Panc1 (cell line): ENCODE measurements around the gene LAMTOR1. TPM values are rescaled to one million over a fixed set of nuclear protein-coding genes. Genes with fewer than 3 reads are reported as not detected.
"Not testable (repeated sequence)": the region's sequence is repeated elsewhere in the genome, so short reads cannot be mapped to it uniquely, and the experiment has no call there.

Experiments
- ATAC-seq: fragments of 200-7000 bp; cut with Tn5 transposase; 2 replicates; pipeline ENCODE4 v1.9.1; 2020; ENCODE audit warnings: mild to moderate bottlenecking, moderate library complexity
- BruUV-seq: library from RNA; stranded (reverse); fragments of 400-500 nt; replicated peaks from 2 replicates; lab custom pipeline; 2021; lab: Mats Ljungman, UMichigan
- CTCF ChIA-PET: fragments of 300-600 bp; sonication (Branson Sonifier 250); formaldehyde crosslinking; loops from one replicate; lab custom pipeline; 2022; ENCODE audit warnings: antibody characterized with exemption; lab: Charles Lee
- POLR2A ChIA-PET: fragments of 300-600 bp; sonication (Branson Sonifier 250); formaldehyde crosslinking; loops from one replicate; lab custom pipeline; 2022; ENCODE audit warnings: antibody characterized with exemption; lab: Charles Lee
- DNase-seq: peaks from one replicate; pipeline ENCODE4 v3.0.0-alpha.2; 2010; ENCODE audit warnings: low read depth, low spot score
- H3K27ac ChIP-seq: 2 replicates; pipeline ENCODE4 v1.5.1; 2011; ENCODE audit warnings: mild to moderate bottlenecking, low read length, inconsistent platforms
- H3K27me3 ChIP-seq: fragments of 200-500 bp; sonication (Bioruptor generic); 2 replicates; pipeline ENCODE4 v1.6.0; 2014; ENCODE audit warnings: low read length, inconsistent platforms; ENCODE audit not compliant: control insufficient read depth, insufficient read depth
- H3K36me3 ChIP-seq: fragments of 200-500 bp; sonication (Bioruptor generic); 2 replicates; pipeline ENCODE4 v1.5.1; 2014; ENCODE audit warnings: inconsistent platforms, mild to moderate bottlenecking, low read length, moderate library complexity; ENCODE audit not compliant: control insufficient read depth, insufficient read depth
- H3K4me1 ChIP-seq: 2 replicates; pipeline ENCODE4 v1.5.1; 2011; ENCODE audit warnings: inconsistent platforms, mild to moderate bottlenecking, low read length, moderate library complexity; ENCODE audit not compliant: control insufficient read depth, insufficient read depth
- H3K4me3 ChIP-seq, 2 experiments: 2 replicates each; pipeline ENCODE4 v1.5.1; 2011 to 2012; ENCODE audit warnings: low read depth in 2 of 2, low read length in 2 of 2, mild to moderate bottlenecking in 2 of 2, inconsistent platforms in 1 of 2, moderate library complexity in 1 of 2
- H3K9me3 ChIP-seq: fragments of 200-500 bp; sonication (Bioruptor generic); 2 replicates; pipeline ENCODE4 v1.5.1; 2014; ENCODE audit warnings: low read depth, mild to moderate bottlenecking, inconsistent platforms, low read length, moderate library complexity; ENCODE audit not compliant: control insufficient read depth, insufficient read depth
- CTCF ChIP-seq: fragments of 450-650 bp; IDR thresholded peaks from 2 replicates; pipeline ENCODE4 v1.5.1; 2017; ENCODE audit warnings: mild to moderate bottlenecking
- POLR2AphosphoS5 ChIP-seq: IDR thresholded peaks from 2 replicates; pipeline ENCODE4 v1.6.1; 2012; ENCODE audit warnings: mild to moderate bottlenecking, low read depth, low read length, moderate library complexity
- SIN3A ChIP-seq: IDR thresholded peaks from 2 replicates; pipeline ENCODE4 v1.6.1; 2012; ENCODE audit warnings: low read depth, mild to moderate bottlenecking, low read length, moderate library complexity, borderline replicate concordance; ENCODE audit not compliant: insufficient read depth
- TCF7L2 ChIP-seq: IDR thresholded peaks from 2 replicates; pipeline ENCODE4 v1.6.1; 2011; ENCODE audit warnings: mild to moderate bottlenecking, low read depth, low read length, inconsistent platforms
- in situ Hi-C: cut with HindIII; loops from 2 replicates; pipeline ENCODE4 v1.10.0; 2016; ENCODE audit warnings: low sequenced_read_pairs, low pct_unique_long_range_greater_than_20kb
- intact Hi-C: fragments of 100-400 bp; cut with micrococcal nuclease; formaldehyde crosslinking; loops from one replicate; pipeline ENCODE4 v1.10.0; 2022; ENCODE audit not compliant: unreplicated experiment
- total RNA-seq: library from RNA; stranded (reverse); gene quantifications from one replicate; pipeline ENCODE4 v1.2.1, GENCODE V29; 2021; ENCODE audit not compliant: unreplicated experiment
- TF ChIP-seq, protein P1 (sequence below), 2 experiments: IDR thresholded peaks; 2 replicates each; pipeline ENCODE4 v1.6.1; 2011 to 2012; ENCODE audit warnings: low read depth in 2 of 2, control low read depth in 1 of 2, low read length in 1 of 2, mild to moderate bottlenecking in 1 of 2, moderate library complexity in 1 of 2; ENCODE audit not compliant: insufficient read depth in 1 of 2

LAMTOR1 gene
- total RNA-seq, 1 experiment from 2014 or later: 126 TPM

DNA sequence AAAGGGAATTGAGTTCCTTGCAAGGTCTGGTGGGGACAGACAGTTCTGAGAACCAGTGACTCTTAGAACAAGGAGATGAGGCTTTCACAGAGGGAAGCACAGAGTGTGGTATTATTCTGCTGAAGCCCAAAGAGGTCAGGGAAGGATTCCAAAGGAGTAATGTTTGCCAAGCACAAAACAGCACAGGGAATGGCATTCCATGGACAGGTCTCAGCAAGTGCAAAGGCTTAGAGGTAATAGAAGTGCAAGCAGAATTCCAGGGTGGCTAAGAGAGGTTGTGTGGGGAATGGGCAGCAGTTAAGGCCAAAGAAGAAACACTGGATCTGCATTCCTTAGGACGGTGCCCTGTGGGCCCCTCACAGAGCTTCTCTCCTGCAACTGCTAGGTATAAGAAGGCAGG lies 39.0 kb upstream of the LAMTOR1 start:
- DNase-seq, H3K4me1 ChIP-seq, intact Hi-C loops, H3K9me3 ChIP-seq, H3K27me3 ChIP-seq, H3K4me3 ChIP-seq, H3K36me3 ChIP-seq, POLR2A ChIA-PET, in situ Hi-C loops, BruUV-seq, ATAC-seq, H3K27ac ChIP-seq, CTCF ChIA-PET: not testable (repeated sequence)

- DNase-seq (no peak), ATAC-seq (no peak)
- TF ChIP-seq POLR2AphosphoS5 (no peak), CTCF (no peak), SIN3A (no peak), TCF7L2 (no peak)
- TF ChIP-seq, protein P1, sequence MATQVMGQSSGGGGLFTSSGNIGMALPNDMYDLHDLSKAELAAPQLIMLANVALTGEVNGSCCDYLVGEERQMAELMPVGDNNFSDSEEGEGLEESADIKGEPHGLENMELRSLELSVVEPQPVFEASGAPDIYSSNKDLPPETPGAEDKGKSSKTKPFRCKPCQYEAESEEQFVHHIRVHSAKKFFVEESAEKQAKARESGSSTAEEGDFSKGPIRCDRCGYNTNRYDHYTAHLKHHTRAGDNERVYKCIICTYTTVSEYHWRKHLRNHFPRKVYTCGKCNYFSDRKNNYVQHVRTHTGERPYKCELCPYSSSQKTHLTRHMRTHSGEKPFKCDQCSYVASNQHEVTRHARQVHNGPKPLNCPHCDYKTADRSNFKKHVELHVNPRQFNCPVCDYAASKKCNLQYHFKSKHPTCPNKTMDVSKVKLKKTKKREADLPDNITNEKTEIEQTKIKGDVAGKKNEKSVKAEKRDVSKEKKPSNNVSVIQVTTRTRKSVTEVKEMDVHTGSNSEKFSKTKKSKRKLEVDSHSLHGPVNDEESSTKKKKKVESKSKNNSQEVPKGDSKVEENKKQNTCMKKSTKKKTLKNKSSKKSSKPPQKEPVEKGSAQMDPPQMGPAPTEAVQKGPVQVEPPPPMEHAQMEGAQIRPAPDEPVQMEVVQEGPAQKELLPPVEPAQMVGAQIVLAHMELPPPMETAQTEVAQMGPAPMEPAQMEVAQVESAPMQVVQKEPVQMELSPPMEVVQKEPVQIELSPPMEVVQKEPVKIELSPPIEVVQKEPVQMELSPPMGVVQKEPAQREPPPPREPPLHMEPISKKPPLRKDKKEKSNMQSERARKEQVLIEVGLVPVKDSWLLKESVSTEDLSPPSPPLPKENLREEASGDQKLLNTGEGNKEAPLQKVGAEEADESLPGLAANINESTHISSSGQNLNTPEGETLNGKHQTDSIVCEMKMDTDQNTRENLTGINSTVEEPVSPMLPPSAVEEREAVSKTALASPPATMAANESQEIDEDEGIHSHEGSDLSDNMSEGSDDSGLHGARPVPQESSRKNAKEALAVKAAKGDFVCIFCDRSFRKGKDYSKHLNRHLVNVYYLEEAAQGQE (IDR thresholded peaks at IDR 0.05; ENCODE audit: insufficient read depth in 1 of 2, low read depth in 2 of 2, low read length in 1 of 2): no peak
- ChIA-PET CTCF (interaction anchor here (0.7 kb wide), 1 partner anchor 33 kb away, joined by 3 read pairs; no protein-coding TSS in a partner anchor), POLR2A (no interaction called here)
- Histone ChIP-seq H3K27me3 (peaks cover 4% of the 10 kb centered on the region; the same call in 1 of the 2 replicates), H3K4me3 (no peak overlapping the region), H3K9me3 (no peaks in the 10 kb centered on the region), H3K4me1 (no peaks in the 10 kb centered on the region), H3K36me3 (no peaks in the 10 kb centered on the region), H3K27ac (no peak overlapping the region)
- in situ Hi-C loops (no loop called here), intact Hi-C loops (no loop called here)
- BruUV-seq: no TSS peak
These were observed 38.0 kb upstream of the LAMTOR1 start for GRCh38 chr11:72141066-72141465.

DNA sequence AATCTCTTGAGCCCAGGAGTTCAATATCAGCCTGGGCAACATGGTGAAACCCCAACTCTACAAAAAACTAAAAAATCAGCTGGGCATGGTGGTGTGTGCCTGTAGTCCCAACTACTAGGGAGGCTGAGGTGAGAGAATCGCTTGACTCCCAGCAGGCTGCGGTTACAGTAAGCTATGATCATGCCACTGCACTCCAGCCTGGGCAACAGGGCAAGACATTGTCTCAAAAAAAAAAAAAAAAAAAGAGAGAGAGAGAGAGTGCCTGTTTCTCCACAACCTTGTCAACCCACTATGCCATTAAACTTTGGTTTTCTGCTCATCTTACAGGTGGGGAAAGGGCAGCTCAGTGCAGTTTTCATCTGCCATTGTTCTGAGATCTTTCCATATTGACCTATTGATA lies 37.6 kb upstream of the LAMTOR1 start:
- Histone ChIP-seq H3K4me3 (no peak overlapping the region), H3K27ac (no peak overlapping the region), H3K9me3 (no peaks in the 10 kb centered on the region), H3K36me3 (no peaks in the 10 kb centered on the region), H3K27me3 (peaks cover 4% of the 10 kb centered on the region; the same call in 1 of the 2 replicates), H3K4me1 (no peaks in the 10 kb centered on the region)
- POLR2A ChIA-PET: interaction anchor here (0.6 kb wide), 1 partner anchor 70 kb away, joined by 6 read pairs; no protein-coding TSS in a partner anchor
- CTCF ChIA-PET: interaction anchor here (0.6 kb wide), 2 partner anchors 17 to 136 kb away, joined by 6 to 7 read pairs; no protein-coding TSS in a partner anchor
- BruUV-seq: no TSS peak
- in situ Hi-C loops: no loop called here
- intact Hi-C loops: no loop called here
- DNase-seq: no peak
- TF ChIP-seq SIN3A: no peak
- no peak for TF ChIP-seq TCF7L2
- TF ChIP-seq POLR2AphosphoS5: no peak
- TF ChIP-seq, protein P1 (IDR thresholded peaks at IDR 0.05; ENCODE audit: insufficient read depth in 1 of 2, low read depth in 2 of 2, low read length in 1 of 2): no peak
- no peak for TF ChIP-seq CTCF
- ATAC-seq: no peak
